ENCODE results near the gene CNTNAP2.

DNA sequence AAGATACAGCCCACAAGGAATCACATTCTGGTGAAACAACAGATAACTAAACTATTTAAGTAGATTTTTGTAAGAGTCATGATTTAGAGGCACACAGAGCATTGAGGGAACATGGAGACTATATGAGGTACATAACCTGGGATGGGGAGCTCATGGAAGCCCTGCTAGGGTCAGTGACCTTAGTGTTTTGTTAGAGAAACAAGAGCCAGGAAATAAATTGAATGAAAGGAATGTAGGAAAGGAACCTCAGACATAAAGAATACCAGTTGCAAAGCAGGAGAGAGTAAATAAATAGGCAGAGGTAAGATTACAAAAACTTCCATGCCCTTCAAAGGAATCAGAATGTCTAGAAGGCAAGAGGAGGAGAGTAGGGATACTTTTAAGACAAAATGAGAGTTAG lies 1076.9 kb downstream of the CNTNAP2 start:
- TF ChIP-seq POLR2AphosphoS5 (IDR thresholded peaks at IDR 0.05; ENCODE audit: low read depth, low read length), result no peak
- no peak for TF ChIP-seq POLR2A (IDR thresholded peaks at IDR 0.05; ENCODE audit: low read depth, low read length)
- TF ChIP-seq TAF1 (IDR thresholded peaks at IDR 0.05; ENCODE audit: low read depth, low read length), result no peak
- TF ChIP-seq SPI1 (IDR thresholded peaks at IDR 0.05; ENCODE audit: low read depth, low read length), result no peak
- TF ChIP-seq POU2F2 (IDR thresholded peaks at IDR 0.05; ENCODE audit: low read depth, low read length), result no peak
